H1 (cell line): ENCODE measurements around the gene ANKS1B. TPM values are rescaled to one million over a fixed set of nuclear protein-coding genes. Genes with fewer than 3 reads are reported as not detected.

Experiments
- CBX5 ChIP-seq: fragments of 300-800, 300-1000 bp; sonication (generic); IDR thresholded peaks from 2 replicates; pipeline ENCODE4 v1.7.1; 2016; ENCODE audit warnings: antibody characterized with exemption, low read length, low read depth
- MAFK ChIP-seq: IDR thresholded peaks from 2 replicates; pipeline ENCODE4 v1.6.1; 2012; ENCODE audit warnings: low read depth, mild to moderate bottlenecking, improper control_type of control experiment, low read length
- POLR2A ChIP-seq, 2 experiments: IDR thresholded peaks; 1 replicate in 1 of 2; 2 replicates in 1 of 2; pipeline ENCODE4 v1.6.1; 2011; ENCODE audit warnings: low read depth in 2 of 2, low read length in 2 of 2, mild to moderate bottlenecking in 2 of 2; ENCODE audit errors: control extremely low read depth in 1 of 2
- POLR2AphosphoS5 ChIP-seq: IDR thresholded peaks from 2 replicates; pipeline ENCODE4 v1.6.1; 2011; ENCODE audit warnings: low read depth, low read length
- polyA plus RNA-seq, 7 experiments: library from polyadenylated mRNA; depleted of rRNA in 3 of 7; stranded (reverse) in 5 of 7; unstranded in 2 of 7; fragments of >200 nt in 5 of 7; fragments of 200-250 nt in 2 of 7; gene quantifications; 1 replicate in 5 of 7; 2 replicates in 1 of 7; 4 replicates in 1 of 7; pipeline versions ENCODE4 v1.2.1 to v1.2.3, GENCODE V29; 2011 to 2013; ENCODE audit warnings: missing spikeins in 2 of 7, mixed read lengths in 2 of 7
- total RNA-seq: library from RNA; stranded (reverse); fragmentation: NEBNext Ultra II Directional; extraction: Animal tissue kit (Norgen Biotek cat#: 25700); gene quantifications from 2 replicates; pipeline ENCODE4 v1.2.1, GENCODE V29; 2021

Gene ANKS1B
- total and polyA plus RNA-seq, 2 of the 8 experiments (the other 6 are each of a cell fraction or from before 2014, with no cell fraction given), result 2.7 to 6.1 TPM

- TF ChIP-seq MAFK, result no peak
- TF ChIP-seq POLR2AphosphoS5, result no peak
- no peak for TF ChIP-seq POLR2A (IDR thresholded peaks at IDR 0.05; ENCODE audit: control extremely low read depth in 1 of 2, low read depth in 2 of 2, low read length in 2 of 2)
- TF ChIP-seq CBX5, result no peak
Observed at GRCh38 chr12:99978152-99978551, 6.6 kb downstream of the ANKS1B start (continued).
